HG03064 (cell line): ENCODE measurements around the gene SHISA6.

Source experiments
- ATAC-seq: cut with Tn5 transposase; IDR thresholded peaks from one replicate; pipeline ENCODE4 v1.9.1; 2021; ENCODE audit warnings: low read depth; ENCODE audit not compliant: unreplicated experiment

SHISA6 gene

GRCh38 chr17:11561702-11562101, 320.7 kb downstream of the SHISA6 start:
- ATAC-seq = no peak

- ATAC-seq = no peak
Observed at GRCh38 chr17:11564589-11565380, 323.8 kb downstream of the SHISA6 start.

- ATAC-seq = no peak
Observed at GRCh38 chr17:11565591-11565990, 324.6 kb downstream of the SHISA6 start.

GRCh38 chr17:11578998-11579397, 338.0 kb downstream of the SHISA6 start:
- ATAC-seq = no peak

GRCh38 chr17:11580677-11581076, 339.7 kb downstream of the SHISA6 start:
- no peak for ATAC-seq

GRCh38 chr17:11582217-11582616, 341.2 kb downstream of the SHISA6 start:
- ATAC-seq = no peak

GRCh38 chr17:11583306-11583992, 342.4 kb downstream of the SHISA6 start:
- ATAC-seq = no peak

GRCh38 chr17:11589716-11590115, 348.7 kb downstream of the SHISA6 start:
- no peak for ATAC-seq

GRCh38 chr17:11598274-11599221, 357.5 kb downstream of the SHISA6 start, which contains the start of gene DNAH9:
Gene DNAH9 (plus strand): TSS chr17:11598470. CDS start chr17:11598499, 29 bp downstream.
- no peak for ATAC-seq

GRCh38 chr17:11601661-11602060, 360.6 kb downstream of the SHISA6 start:
- no peak for ATAC-seq

- ATAC-seq = no peak
Observed at GRCh38 chr17:11608396-11608795, 367.4 kb downstream of the SHISA6 start.

GRCh38 chr17:11610999-11611566, 370.1 kb downstream of the SHISA6 start:
- no peak for ATAC-seq

- no peak for ATAC-seq
Observed at GRCh38 chr17:11612956-11613355, 371.9 kb downstream of the SHISA6 start.
